Inflammatory macrophage treated with lipopolysaccharide for 1 hour (primary cell): ENCODE data around the gene PHLPP1.
"Not testable (repeated sequence)": the region's sequence is repeated elsewhere in the genome, so short reads cannot be mapped to it uniquely, and the experiment has no call there.

Experiments
- DNase-seq, 2 donors: peaks; one replicate each; pipeline ENCODE4 v3.0.0-alpha.2; 2020 to 2022

Gene PHLPP1

DNA sequence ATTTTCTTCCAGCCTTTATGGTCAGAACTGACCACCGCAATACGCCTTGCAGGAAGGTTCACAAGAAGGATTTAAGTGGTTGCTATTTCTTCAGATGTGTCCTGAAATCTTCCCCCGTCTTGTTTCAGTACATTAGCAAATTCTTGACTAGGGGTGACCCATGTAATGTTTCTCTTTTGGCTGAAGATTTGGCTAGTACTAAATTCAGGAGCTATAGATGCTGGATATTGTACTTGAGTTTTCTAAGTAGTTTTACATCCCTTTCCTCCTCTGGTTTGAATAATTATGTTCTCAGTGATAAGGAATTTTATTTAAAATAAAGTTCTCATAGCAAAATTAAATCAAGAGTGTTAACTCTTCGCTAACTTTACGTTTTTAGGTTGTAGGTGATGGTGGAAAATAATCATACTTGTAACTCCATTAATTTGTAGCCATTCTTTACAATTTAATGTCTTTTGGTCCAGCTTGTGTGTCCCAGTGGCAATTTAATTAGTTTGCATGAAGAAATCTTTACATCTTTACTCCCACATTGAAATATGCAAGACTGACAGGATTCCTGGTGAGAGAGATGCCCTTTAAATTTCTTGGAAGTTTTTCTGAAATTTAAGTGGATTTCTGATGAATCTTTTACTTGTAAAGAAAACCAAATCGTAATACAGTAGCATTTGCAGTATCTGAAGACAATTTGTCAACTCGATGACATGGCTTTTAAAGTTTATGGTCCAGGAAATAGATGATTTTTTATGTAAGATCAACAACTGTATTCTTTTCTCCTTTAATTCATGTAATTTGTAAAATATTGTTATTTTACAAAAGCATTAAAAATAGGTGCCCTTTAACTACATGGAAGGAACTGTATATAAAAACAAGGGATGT is 2.8 kb downstream of the PHLPP1 start:
- DNase-seq = no peak

- no peak for DNase-seq
These were observed 4.7 kb downstream of the PHLPP1 start for GRCh38 chr18:62720048-62720447.

GRCh38 chr18:62720766-62721613 is 5.6 kb downstream of the PHLPP1 start:
- DNase-seq = no peak

DNA sequence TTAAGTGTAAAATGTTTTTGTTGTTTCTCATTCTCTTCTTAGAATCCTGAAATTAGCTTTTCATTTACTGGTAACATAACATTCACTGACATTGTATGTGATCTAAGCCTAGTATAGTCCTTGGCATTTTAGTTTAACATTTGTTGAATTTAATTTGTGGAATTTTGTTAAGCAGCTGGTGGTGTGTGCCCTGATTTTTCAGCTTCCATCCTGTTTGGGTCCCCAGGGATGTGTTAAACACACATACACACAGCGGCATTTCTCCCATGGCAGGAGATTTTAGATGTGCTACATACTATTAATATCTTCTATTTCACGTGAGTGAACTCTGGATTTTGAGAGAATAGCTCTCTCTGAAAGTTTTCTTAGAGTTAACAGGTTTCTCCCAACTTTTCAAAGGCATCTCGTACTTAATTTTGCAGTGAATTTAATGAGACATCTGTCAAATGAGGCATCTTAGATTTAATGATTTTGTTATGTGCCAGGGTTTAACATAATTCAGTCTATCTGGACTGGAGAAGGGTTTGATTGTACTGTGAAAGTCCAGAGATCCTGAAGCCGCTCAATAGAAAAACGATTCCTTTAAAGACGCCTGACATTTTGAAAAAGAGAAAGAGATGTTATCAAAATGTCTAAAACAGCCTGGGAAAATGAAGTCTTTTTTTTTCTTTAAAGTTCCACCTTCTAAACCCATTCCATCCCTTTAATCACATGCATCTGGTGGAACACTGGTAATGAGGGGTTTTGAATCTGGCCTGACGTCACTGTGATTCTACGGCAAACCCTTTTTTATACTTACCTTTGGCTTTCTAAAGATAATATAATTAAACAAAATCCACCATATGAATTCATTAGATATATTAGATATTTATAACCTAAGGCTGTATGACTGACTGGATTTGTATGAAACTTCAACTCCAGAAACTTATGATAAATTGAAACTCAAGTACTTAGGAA is 6.8 kb downstream of the PHLPP1 start:
- DNase-seq = no peak

- no peak for DNase-seq
These were observed 8.4 kb downstream of the PHLPP1 start for GRCh38 chr18:62723666-62724281.

DNA sequence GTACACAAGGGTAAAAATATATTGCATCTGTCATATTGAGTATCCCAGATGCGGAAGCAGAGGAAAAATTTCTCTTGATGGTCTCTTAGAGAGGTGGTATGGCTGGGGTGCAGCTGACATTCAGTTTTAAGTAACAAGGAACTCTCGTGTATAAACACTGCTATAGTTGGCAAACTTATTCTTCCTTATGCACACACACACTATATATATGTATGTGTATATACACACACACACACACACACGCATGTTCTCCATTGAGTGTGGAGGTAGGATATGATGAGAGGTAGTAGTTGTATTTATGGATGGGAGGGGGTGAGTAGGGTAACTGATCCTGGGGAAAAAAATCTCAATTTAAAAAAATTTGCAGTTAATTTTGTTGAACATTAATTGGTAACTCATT is 10.6 kb downstream of the PHLPP1 start:
- no peak for DNase-seq

GRCh38 chr18:62728254-62728653 is 12.9 kb downstream of the PHLPP1 start:
- DNase-seq = no peak

DNA sequence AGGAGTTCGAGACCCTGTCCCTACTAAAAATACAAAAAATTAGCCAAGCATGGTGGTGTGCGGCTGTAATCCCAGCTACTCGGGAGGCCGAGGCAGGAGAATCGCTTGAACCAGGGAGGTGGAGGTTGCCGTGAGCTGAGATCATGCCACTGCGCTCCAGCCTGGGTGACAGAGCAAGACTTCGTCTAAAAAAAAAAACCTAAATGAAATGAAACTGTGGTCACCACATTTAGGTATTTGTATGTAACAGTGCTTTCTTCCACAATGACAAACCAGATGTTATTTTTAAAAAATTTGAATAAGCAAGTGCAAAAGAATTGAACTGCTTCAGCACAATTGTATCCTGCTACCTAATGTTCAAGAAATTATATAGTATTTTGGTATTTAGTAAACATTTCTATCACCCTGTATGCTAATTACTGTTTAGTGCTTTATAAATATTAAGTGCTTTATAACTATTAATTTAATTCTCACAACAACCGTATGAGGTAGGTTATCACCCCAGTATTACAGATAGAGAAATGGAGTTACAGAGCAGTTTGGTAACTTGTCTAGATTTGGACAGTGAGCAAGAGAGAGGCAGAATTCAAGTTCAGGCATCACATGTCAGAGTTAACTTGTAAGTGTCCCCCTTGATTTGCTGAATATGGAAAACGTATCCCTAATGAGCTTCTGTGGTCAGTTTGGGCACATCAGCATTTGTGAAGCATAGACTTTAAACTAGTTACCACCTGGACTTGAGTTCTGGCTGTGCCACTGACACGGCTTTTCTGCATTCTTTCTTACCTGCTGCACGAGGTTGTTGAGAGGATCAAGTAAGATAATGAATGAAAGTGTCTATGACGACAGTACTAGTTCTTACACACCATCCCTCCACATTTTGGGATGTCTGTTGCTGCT is 14.4 kb downstream of the PHLPP1 start:
- DNase-seq = no peak

- DNase-seq = peak; percentile 61 to 72
These were observed 15.6 kb downstream of the PHLPP1 start for GRCh38 chr18:62730941-62731340.

- peak; percentile 15 to 34 for DNase-seq
These were observed 17.3 kb downstream of the PHLPP1 start for GRCh38 chr18:62732617-62733016.

DNA sequence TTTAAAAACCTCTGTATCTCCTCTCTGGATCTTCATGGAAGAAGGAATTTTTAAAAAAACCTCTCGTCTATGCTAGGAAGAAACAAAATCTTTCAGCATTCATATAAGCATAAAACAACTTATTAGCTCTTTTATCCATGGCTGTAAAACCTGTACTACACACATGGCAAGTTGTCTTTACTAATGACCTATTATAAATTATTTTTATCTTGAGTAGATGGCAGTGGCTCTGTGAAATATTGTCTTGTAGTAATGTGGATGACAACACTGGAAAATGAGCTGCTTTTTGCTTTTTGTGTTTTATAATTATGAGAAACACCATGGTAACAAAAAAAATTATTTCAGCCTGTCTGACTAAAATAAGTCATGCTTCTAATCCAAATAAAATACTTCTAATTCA is 18.9 kb downstream of the PHLPP1 start:
- no peak for DNase-seq

- no peak for DNase-seq
These were observed 20.0 kb downstream of the PHLPP1 start for GRCh38 chr18:62735387-62735786.

GRCh38 chr18:62736077-62736855 is 20.9 kb downstream of the PHLPP1 start:
- DNase-seq = no peak

DNA sequence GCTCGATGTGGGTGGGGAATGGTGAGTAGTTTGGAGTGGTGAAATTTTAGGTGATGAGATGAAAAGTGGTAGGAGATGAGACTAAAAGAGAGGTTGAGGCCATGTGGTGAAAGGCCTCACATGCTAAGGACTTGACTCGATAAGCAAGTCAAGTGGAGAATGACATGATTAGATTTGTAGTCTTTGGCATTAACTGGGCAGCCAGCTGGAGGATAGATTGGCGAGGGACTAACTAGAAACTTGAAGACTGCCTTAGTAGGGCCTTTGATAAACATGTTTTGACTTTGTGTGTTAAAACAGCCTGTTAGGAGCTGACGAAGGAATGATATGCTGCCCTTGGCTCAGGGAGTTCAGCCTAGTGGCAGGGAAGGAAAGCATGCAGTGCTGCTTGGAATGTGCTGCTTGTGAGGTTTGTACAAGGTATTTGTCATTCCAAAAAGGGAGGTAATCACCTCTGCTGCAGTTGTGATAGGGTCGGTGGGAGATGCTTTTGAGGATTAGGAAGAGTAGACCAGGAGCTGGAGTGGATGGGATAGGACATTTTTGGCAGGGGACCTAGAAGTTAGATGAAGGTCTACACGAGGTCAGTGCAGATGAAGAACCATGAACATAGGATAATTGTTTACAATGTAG is 22.0 kb downstream of the PHLPP1 start:
- DNase-seq = no peak

DNA sequence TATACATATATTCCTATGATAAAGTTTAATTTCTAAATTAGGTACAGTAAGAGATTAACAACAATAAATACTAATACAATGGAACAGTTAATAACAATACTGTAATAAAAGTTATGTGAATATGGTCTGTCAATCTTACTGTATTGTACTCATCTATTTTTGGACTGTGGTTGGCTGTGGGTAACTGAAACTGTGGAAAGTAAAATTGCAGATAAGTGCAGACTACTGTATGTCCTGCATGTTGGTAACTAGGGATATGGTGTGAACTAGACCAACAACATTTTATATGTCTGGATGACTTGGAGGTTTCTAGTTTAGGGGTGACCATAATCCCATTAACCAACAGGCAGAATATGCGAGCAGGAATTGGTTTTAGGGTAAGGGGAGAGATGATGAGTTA is 23.3 kb downstream of the PHLPP1 start:
- DNase-seq = no peak

DNA sequence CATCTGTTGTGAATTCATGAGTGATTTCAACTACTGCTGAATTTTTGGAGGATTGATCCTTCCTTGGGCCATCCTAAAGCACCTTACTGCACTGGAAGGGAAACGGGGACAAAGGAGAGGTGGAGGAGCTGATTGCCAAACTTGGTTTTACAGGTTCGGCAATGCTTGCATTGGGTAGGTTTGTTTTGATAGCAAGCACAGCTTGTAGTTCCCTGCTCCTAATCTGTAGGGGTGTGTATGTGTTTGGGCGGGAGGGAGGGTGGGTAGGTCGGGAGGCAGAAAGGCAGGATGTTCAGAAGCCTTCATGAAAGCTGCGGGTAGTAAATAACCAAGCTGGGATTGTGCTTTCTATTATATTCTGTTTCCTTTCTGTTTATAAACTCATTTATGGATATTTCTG is 24.6 kb downstream of the PHLPP1 start:
- no peak for DNase-seq

DNA sequence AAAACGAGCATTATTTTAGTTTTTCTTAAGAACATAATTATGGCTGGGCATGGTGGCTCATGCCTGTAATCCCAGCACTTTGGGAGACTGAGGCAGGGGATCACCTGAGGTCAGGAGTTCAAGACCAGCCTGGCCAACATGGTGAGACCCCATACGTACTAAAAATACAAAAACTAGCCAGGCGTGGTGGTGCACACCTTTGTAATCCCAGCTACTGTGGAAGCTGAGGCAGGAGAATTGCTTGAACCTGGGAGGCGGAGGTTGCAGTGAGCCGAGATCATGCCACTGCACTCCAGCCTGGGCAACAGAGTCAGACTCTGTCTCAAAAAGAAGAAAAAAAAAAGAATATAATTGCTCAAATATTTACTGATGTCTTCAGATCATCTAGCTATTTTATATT is 25.3 kb downstream of the PHLPP1 start:
- not testable (repeated sequence) for DNase-seq

DNA sequence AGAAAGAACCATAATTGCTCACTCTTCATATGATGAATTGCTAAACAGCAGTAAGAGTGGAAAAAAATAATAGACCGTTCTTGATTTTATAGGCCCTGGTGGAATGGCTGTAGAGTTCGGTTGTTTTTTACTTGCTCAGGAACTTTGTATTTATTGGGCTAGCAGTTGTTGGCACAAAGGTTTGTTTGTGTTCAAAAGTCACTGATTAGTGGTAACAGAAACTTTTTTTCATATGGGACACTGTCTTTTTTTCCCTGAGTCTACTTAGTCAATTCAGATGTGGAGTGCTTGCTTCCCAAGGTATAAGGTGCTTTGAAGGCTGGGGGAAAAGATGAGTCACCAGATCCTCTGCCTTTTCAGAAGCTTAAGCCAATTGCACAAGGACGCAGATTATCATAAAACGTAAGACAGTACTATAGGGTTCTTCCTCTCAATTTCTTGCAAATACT is 25.8 kb downstream of the PHLPP1 start:
- DNase-seq = peak; percentile 7 to 15

- no peak for DNase-seq
These were observed 26.2 kb downstream of the PHLPP1 start for GRCh38 chr18:62741584-62741983.
